ENCODE data around the gene PADI3. TPM values are rescaled to one million over a fixed set of nuclear protein-coding genes. Genes with fewer than 3 reads are reported as not detected.

The PADI3 gene
- total and polyA plus RNA-seq, 2 of the 4 experiments (the other 2 are of a cell fraction) = not detected

GRCh38 chr1:17265950-17266349 lies 17.1 kb downstream of the PADI3 start:
- Histone ChIP-seq H3K79me1 (ENCODE audit: low read depth in 1 of 2, low read length in 2 of 2) (no peaks in the 10 kb centered on the region), H4K5ac (ENCODE audit: low read depth, low read length) (no peak overlapping the region), H3K18ac (ENCODE audit: low read depth, low read length) (no peak overlapping the region), H3K9me3 (ENCODE audit: control insufficient read depth, insufficient read depth, low read length) (no peaks in the 10 kb centered on the region; the same call in none of the 2 replicates), H2AK5ac (ENCODE audit: low read depth, low read length) (no peak overlapping the region), H3K56ac (ENCODE audit: extremely low read depth, insufficient read depth, low read length) (no peak overlapping the region), H2AFZ (replicated peaks; ENCODE audit: low read length, poor library complexity) (no peak overlapping the region), H2BK5ac (ENCODE audit: low read depth, low read length, poor library complexity, severe bottlenecking) (no peak overlapping the region), H3K27ac (ENCODE audit: insufficient read depth, low read length) (no peak overlapping the region), H3K23ac (ENCODE audit: low read depth, low read length) (no peak overlapping the region), H3K4ac (ENCODE audit: low read depth, low read length) (no peak overlapping the region), H3K14ac (replicated peaks; ENCODE audit: low read depth, low read length) (no peak overlapping the region), H2AK9ac (replicated peaks; ENCODE audit: low read depth, low read length, poor library complexity) (peak overlapping the region; percentile 37), H3K9ac (ENCODE audit: low read depth, low read length) (no peak overlapping the region), H3K27me3 (ENCODE audit: control insufficient read depth, insufficient read depth, low read length) (peaks cover 9% of the 10 kb centered on the region), H4K8ac (ENCODE audit: low read depth in 2 of 2, low read length in 2 of 2) (no peak overlapping the region), H3K4me1 (ENCODE audit: control insufficient read depth, insufficient read depth, low read length) (no peaks in the 10 kb centered on the region), H2BK20ac (ENCODE audit: low read depth, low read length) (no peak overlapping the region), H3K4me2 (ENCODE audit: low read depth, low read length) (no peak overlapping the region), H3K9me1 (ENCODE audit: insufficient read depth, low read length) (no peaks in the 10 kb centered on the region), H3K4me3 (ENCODE audit: insufficient read depth, low read depth, low read length) (no peak overlapping the region), H4K20me1 (ENCODE audit: insufficient read depth, low read length) (no peaks in the 10 kb centered on the region), H3K36me3 (ENCODE audit: control insufficient read depth, insufficient read depth, low read length) (no peaks in the 10 kb centered on the region), H4K91ac (ENCODE audit: insufficient read depth, low read depth, low read length) (no peak overlapping the region), H2BK120ac (ENCODE audit: low read depth, low read length) (no peak overlapping the region), H2BK15ac (ENCODE audit: low read depth, low read length) (no peak overlapping the region)
- CTCF ChIA-PET = no interaction called here
- DNase-seq (no peak), ATAC-seq (ENCODE audit: low read depth) (no peak)
- in situ Hi-C loops (cut with MboI; ENCODE audit: low sequenced_read_pairs) = no loop called here
- TF ChIP-seq NFE2L2 (IDR thresholded peaks at IDR 0.05; ENCODE audit: low read depth, low read length) (no peak), BHLHE40 (IDR thresholded peaks at IDR 0.05; ENCODE audit: low read depth, low read length) (no peak), MAZ (IDR thresholded peaks at IDR 0.05; ENCODE audit: borderline replicate concordance, low read depth, low read length) (no peak), ELK1 (IDR thresholded peaks at IDR 0.05; ENCODE audit: borderline replicate concordance, low read depth, low read length) (no peak), MXI1 (IDR thresholded peaks at IDR 0.05; ENCODE audit: borderline replicate concordance, low read depth, low read length) (no peak), CEBPB (IDR thresholded peaks at IDR 0.05; ENCODE audit: low read depth, low read length) (no peak), RAD21 (IDR thresholded peaks at IDR 0.05; ENCODE audit: low read length) (no peak), CTCF (conservative IDR thresholded peaks at IDR 0.05; ENCODE audit: low read depth, low read length) (no peak)
- 70% methylated on average over 3 of the region's 4 CpGs; no CpG with 5 or more reads in 1 of the 2 experiments for WGBS, 2 experiments (ENCODE audit: extremely low coverage in 2 of 2, insufficient read length in 1 of 2)
- intact Hi-C loops (cut with micrococcal nuclease) = no loop called here
- no TSS peak for BruUV-seq (replicated peaks)
- dilution Hi-C loops (cut with HindIII; ENCODE audit: low sequenced_read_pairs, unreplicated experiment) = no loop called here
- POLR2A ChIA-PET (ENCODE audit: unreplicated experiment) = no interaction called here
